Mesodermal cell (in vitro differentiated cells): ENCODE data around the gene ZNF281.
"Not testable (repeated sequence)": the region's sequence is repeated elsewhere in the genome, so short reads cannot be mapped to it uniquely, and the experiment has no call there.

Source experiments
- H3K27ac ChIP-seq: 2 replicates; pipeline ENCODE4 v1.7.0; 2013; ENCODE audit warnings: mild to moderate bottlenecking, low read depth, low read length, moderate library complexity; ENCODE audit not compliant: severe bottlenecking
- H3K36me3 ChIP-seq: 2 replicates; pipeline ENCODE4 v1.7.1; 2013; ENCODE audit warnings: mild to moderate bottlenecking, low read length, moderate library complexity; ENCODE audit not compliant: control insufficient read depth, insufficient read depth
- H3K4me1 ChIP-seq: one replicate; pipeline ENCODE4 v1.7.1; 2013; ENCODE audit warnings: mild to moderate bottlenecking, low read length; ENCODE audit not compliant: insufficient read depth, control insufficient read depth, poor library complexity, severe bottlenecking
- H3K4me3 ChIP-seq: 2 replicates; pipeline ENCODE4 v1.7.0; 2013; ENCODE audit warnings: low read length, control low read depth, mild to moderate bottlenecking; ENCODE audit not compliant: insufficient read depth, poor library complexity, severe bottlenecking; ENCODE audit errors: extremely low read depth
- H3K9me3 ChIP-seq: 2 replicates; pipeline ENCODE4 v1.7.1; 2013; ENCODE audit warnings: mild to moderate bottlenecking, low read length, moderate library complexity; ENCODE audit not compliant: control insufficient read depth
- WGBS, 2 experiments: methylation state at CpG; one replicate each; pipeline ENCODE4 v1.1.5; 2013; ENCODE audit warnings: missing lambda C conversion rate in 2 of 2; ENCODE audit not compliant: insufficient coverage in 2 of 2; 5-methylcytosine and 5-hydroxymethylcytosine counted together

ZNF281 gene

GRCh38 chr1:200443860-200444259, 34.0 kb upstream of the ZNF281 start:
- Histone ChIP-seq H3K36me3 (no peaks in the 10 kb centered on the region), H3K4me3 (no peak overlapping the region), H3K9me3 (no peaks in the 10 kb centered on the region), H3K4me1 (no peaks in the 10 kb centered on the region), H3K27ac (no peak overlapping the region)
- no CpG with 5 or more reads among the region's 2 CpGs for whole genome bisulfite sequencing, 2 experiments

- no peaks in the 10 kb centered on the region for H3K4me1 ChIP-seq
- 76% methylated on average over 2 of the region's 3 CpGs; no CpG with 5 or more reads in 1 of the 2 experiments for WGBS, 2 experiments
These were observed 32.8 kb upstream of the ZNF281 start for GRCh38 chr1:200442537-200443156.

GRCh38 chr1:200442023-200442422, 32.2 kb upstream of the ZNF281 start:
- WGBS, 2 experiments: 77 to 92% methylated on average over 2 of the region's 2 CpGs
- no peaks in the 10 kb centered on the region for H3K9me3 ChIP-seq
- no peaks in the 10 kb centered on the region for H3K36me3 ChIP-seq
- no peaks in the 10 kb centered on the region for H3K4me1 ChIP-seq
- no peak overlapping the region for H3K27ac ChIP-seq
- no peak overlapping the region for H3K4me3 ChIP-seq

More at GRCh38 chr1:200442537-200443156, 32.8 kb upstream of the ZNF281 start:
- H3K27ac ChIP-seq: no peak overlapping the region
- H3K9me3 ChIP-seq: no peaks in the 10 kb centered on the region
- H3K36me3 ChIP-seq: no peaks in the 10 kb centered on the region
- no peak overlapping the region for H3K4me3 ChIP-seq

GRCh38 chr1:200438911-200439310, 29.1 kb upstream of the ZNF281 start:
- no peak overlapping the region for H3K27ac ChIP-seq
- H3K4me3 ChIP-seq: no peak overlapping the region
- H3K4me1 ChIP-seq: no peaks in the 10 kb centered on the region
- no peaks in the 10 kb centered on the region for H3K9me3 ChIP-seq
- H3K36me3 ChIP-seq: no peaks in the 10 kb centered on the region
- 83 to 89% methylated on average over 1 of the region's 1 CpG for WGBS, 2 experiments

- not testable (repeated sequence) for H3K9me3 ChIP-seq, H3K4me1 ChIP-seq, H3K4me3 ChIP-seq, H3K27ac ChIP-seq, H3K36me3 ChIP-seq
- 87 to 95% methylated on average over 3 to 7 of the region's 7 CpGs for whole genome bisulfite sequencing, 2 experiments
These were observed 28.6 kb upstream of the ZNF281 start for GRCh38 chr1:200438413-200438812.

DNA sequence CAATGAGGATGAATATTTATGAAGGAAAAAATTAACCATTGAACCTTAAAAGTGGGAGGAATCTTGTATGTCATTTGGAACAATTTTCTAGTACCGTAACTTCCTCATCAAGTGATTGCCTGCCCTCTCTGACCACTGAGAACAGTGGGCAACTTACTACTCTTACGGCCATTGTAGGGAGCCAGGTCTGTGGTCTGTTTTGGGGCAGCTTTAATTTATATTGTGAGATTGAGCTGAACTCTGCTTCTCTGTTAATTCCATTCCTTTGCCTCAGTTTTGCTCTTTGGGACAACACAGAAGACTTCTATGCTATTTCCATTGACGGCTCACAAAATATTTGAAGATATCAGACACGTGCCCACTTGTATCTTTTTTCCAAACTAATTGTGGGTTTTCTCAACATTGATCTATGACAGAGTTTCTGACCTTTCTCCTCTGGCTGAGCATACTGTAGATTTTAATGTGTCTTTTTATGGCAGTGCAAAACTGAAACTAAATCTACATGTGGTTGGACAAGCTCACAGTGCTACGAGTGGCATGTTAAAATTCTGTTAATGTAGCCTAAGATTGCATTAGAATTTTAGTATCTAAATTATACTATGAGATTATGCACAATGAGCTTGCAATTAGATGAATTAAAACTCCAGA, 27.8 kb upstream of the ZNF281 start:
- Histone ChIP-seq H3K4me3 (no peak overlapping the region), H3K36me3 (no peaks in the 10 kb centered on the region), H3K9me3 (no peaks in the 10 kb centered on the region), H3K4me1 (no peaks in the 10 kb centered on the region), H3K27ac (no peak overlapping the region)
- 92 to 100% methylated on average over 2 to 4 of the region's 5 CpGs for WGBS, 2 experiments

- Histone ChIP-seq H3K9me3 (no peaks in the 10 kb centered on the region), H3K36me3 (no peaks in the 10 kb centered on the region), H3K27ac (no peak overlapping the region), H3K4me1 (no peaks in the 10 kb centered on the region), H3K4me3 (no peak overlapping the region)
These were observed 27.3 kb upstream of the ZNF281 start for GRCh38 chr1:200437088-200437487.

DNA sequence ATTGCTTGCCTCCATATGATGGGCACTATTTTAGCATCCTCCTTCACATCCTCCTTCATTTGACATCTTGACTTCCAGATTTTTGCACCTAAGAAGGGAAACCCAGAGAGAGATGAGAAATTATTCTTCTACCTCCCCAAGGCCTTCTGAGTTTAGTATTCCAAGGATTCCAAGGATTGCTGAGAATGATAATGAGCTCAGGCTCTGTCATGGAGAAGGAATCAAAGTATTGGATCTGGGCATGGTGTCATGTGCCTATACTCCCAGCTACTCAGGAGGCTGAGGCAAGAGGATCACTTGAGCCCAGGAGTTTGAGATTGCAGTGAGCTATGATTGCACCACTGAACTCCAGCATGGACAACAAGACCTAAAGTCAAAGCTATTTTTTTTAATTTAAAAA, 26.6 kb upstream of the ZNF281 start:
- H3K4me3 ChIP-seq: no peak overlapping the region
- no peaks in the 10 kb centered on the region for H3K36me3 ChIP-seq
- no peaks in the 10 kb centered on the region for H3K9me3 ChIP-seq
- no peaks in the 10 kb centered on the region for H3K4me1 ChIP-seq
- H3K27ac ChIP-seq: no peak overlapping the region

GRCh38 chr1:200435200-200435780, 25.5 kb upstream of the ZNF281 start:
- Histone ChIP-seq H3K27ac (no peak overlapping the region), H3K9me3 (no peaks in the 10 kb centered on the region), H3K36me3 (no peaks in the 10 kb centered on the region), H3K4me1 (no peaks in the 10 kb centered on the region), H3K4me3 (no peak overlapping the region)
- 88 to 94% methylated on average over 6 of the region's 8 CpGs for WGBS, 2 experiments

- Histone ChIP-seq H3K36me3 (no peaks in the 10 kb centered on the region), H3K27ac (no peak overlapping the region), H3K9me3 (no peaks in the 10 kb centered on the region), H3K4me3 (no peak overlapping the region), H3K4me1 (no peaks in the 10 kb centered on the region)
- WGBS, 2 experiments: no CpG with 5 or more reads among the region's 1 CpG
These were observed 23.8 kb upstream of the ZNF281 start for GRCh38 chr1:200433586-200433985.

- no peaks in the 10 kb centered on the region for H3K9me3 ChIP-seq
- H3K27ac ChIP-seq: no peak overlapping the region
- WGBS, 2 experiments: no CpG with 5 or more reads among the region's 1 CpG
- no peaks in the 10 kb centered on the region for H3K4me1 ChIP-seq
- no peaks in the 10 kb centered on the region for H3K36me3 ChIP-seq
- no peak overlapping the region for H3K4me3 ChIP-seq
These were observed 22.8 kb upstream of the ZNF281 start for GRCh38 chr1:200432586-200432985.
